IPS-NIHi7 (cell line): ENCODE data around the gene TACC3.
A peak's percentile ranks its signal among the peaks of the same experiment; 100 is the strongest.

Experiments used
- DNase-seq: peaks from one replicate; pipeline ENCODE4 v3.0.0; 2012; ENCODE audit warnings: mixed read lengths; ENCODE audit errors: extremely low spot score

The TACC3 gene

DNA sequence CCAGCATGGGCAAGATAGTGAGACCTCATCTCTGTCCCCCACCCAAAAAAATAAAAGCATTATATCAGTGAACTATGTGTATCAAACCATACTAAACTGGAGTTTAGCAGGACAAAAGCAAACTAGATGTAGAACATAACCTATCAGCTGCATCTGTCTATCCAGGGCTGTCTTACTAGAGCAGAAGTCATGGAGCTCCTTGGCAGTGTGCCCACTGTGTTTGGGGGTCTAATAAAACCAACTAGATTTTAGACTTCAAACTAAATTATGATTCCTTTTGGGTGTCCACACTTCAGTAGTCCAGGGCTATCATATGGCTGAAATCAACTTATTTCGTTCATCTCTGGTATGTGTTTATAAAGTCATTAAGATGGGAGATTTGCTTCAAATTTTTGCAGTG is 17.5 kb upstream of the TACC3 start:
- DNase-seq: no peak

DNA sequence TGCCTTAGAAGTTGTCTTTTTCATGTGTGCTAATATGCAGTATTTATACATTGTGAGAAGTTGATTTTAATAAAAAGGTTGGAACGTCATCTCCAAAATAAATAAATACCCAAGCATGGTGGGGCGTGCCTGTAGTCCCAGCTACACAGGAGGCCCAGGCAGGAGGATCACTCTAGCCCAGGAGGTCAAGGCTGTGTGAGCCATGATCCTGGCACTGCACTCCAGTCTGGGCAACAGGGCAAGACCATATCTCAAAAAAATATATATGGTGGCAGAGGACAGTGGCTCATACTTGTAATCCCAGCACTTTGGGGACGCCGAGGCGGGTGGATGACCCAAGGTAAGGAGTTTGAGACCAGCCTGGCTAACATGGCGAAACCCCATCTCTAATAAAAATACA is 15.6 kb upstream of the TACC3 start:
- DNase-seq: no peak

DNA sequence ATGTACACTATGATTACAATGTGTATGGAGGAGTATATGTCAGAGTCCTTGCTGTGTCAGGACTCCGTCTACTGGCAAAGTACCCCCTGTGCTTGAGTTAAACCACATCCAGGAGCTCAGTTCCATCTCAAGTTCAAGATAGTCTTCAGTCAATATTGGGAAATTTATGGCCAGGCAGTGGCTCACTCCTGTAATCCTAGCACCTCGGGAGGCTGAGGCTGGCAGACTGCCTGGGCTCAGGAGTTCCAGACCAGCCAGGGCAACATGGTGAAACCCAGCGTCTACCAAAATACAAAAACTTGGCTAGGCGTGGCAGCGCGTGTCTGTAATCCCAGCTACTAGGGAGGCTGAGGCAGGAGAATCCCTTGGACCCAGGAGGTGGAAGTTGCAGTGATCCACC is 15.0 kb upstream of the TACC3 start:
- no peak for DNase-seq

DNA sequence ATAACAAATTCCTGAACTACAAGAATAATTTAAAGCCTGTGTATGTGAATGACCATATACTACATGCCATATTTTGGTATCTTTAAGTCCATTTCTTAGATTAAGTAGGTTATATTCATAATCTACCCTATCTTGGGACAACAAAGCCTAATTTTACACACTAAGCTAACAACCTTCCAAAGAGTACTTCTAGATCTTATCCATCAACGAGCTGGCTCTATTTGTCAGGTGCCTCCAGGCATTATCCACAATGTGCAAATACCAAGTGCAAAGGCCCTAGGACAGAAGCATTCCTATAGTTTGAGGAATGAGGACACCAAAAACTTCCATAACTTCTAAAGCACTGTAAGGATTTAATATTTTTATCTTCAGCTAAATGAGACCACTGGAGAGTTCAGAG is 12.7 kb upstream of the TACC3 start:
- no peak for DNase-seq

DNA sequence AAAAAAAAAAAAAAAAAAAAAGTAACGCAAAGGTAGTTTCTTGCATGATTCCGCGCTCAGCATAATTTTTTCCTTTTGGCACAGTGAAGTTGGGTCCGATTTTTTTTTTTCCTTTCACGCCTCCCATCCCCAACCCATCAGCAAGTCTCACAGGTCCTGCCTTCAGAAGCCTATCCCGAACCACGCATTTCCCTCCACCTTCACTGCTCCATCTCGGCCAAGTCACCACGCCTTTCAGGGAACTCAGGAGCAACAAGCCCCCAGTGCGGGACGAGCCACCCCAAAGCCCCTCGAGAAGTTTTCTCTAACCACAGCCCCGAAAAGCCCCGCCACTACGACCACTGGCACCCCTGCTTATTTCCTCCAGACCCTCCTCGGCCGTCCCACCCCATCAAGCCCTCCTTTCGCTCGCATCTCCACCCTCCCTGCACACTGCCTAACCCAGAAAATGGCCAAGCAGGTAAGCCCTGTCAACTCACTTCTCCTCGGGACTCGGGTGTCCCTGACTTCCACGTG is 10.2 kb upstream of the TACC3 start:
- no peak for DNase-seq

DNA sequence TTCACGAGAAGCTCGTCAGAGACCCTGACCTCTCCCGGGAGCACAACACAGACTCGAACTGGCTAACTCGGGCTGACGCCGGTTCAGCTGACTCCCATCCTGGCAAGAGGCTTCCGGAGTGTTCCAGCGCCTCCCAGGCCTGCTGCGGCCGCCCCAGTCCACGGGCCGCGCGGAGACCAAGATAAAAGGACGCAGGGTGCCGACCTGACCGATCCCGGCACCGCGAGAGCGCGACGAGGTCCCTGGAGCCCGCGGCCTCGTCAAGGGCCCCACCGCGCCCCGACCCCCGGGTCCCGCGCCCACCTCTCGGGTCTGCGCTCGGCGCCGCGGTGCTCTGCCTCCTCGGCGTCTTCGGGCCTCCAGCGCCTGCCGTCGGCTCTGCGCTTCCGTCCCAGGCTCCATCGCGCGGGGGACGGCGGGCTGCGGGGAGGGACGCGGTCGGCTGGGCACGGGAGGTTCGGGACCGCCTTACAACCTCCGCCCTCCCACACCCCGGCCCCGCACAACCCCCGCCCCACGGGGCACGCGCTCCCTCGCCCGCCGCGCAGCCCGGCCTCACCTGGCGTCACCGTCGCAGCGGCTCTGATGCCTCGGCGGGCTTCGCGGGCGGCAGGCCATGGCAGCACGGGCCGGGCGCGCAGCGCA is 9.6 kb upstream of the TACC3 start:
- peak; percentile 43 for DNase-seq

DNA sequence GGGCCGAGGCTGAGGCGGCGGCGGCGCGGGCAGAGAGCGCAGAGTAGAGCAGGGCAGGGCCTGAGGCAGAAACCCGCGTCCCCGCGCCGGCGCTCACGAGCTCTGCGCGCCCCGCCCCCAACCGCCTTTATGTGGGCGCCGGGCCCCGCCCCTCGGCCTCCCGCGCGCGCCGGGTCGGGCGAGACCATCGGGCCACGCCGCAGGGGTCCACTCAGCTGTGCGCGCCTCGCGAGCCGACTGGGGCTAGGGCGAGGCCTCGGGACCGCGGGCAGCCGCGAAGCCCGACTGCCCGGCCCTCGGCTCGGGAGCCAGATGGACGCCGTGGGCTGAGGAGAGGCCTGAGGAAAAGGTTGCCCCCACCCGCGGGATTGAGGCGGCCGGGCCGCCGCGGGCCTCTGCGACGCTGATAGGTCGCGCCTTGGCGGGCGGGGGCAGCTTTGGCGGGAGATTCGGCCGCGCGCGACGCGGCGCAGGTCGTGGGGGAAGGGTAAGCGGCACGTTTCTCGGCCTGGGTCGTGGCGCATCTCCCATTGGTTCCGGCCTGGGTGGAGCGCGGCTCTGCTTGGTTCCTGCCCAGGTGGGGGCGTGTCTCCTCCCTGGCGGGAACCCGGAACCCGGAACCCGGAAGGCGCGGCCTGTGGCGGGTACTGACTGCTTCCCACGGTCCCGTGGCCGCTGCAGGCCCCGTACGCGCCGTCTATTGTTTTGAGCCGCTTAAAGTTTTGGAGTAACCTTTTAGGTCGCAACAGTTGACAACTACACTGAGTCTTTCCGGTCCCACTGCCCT is 8.9 kb upstream of the TACC3 start, which contains the start of gene SLBP:
SLBP (minus strand) TSS at position 104 of the 787 bp plus-strand sequence. CDS start 131 bp downstream, outside the sequence.
- DNase-seq: peak; percentile 95

DNA sequence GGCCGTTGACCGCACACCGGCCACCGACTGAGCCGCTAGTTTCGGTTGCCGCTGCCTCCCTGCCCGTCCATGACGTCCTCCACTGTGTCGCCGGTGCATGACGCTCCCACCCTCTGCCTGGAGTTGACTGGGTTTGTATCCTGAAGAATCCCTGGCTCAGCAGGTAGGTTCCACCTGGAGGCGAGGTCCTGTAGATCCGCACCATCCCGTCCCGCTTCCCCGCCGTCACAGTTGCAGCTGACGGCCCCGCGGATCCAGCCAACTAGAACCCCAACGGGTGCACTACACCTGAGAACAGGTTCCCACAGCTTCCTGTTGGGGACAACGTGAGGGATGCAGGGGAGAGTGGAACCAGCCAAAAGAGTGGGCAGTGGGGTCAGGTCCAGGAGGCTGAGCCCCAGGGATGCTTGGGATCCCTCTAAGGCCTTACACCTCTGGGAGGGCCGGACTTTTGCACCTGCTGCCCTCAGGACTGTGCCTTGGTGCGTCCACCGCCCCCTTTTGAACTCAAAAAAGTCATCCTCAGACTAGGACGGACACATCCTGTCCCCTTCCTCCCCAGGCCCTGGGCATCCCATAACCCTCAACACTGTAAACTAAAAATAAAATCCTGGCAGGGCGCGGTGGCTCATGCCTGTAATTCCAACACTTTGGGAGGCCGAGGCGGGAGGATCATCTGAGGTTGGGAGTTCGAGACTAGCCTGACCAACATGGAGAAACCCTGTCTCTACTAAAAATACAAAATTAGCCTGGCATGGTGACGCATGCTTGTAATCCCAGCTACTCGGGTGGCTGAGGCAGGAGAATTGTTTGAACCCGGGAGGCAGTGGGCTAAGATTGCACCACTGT is 8.1 kb upstream of the TACC3 start:
- peak; percentile 55 for DNase-seq

DNA sequence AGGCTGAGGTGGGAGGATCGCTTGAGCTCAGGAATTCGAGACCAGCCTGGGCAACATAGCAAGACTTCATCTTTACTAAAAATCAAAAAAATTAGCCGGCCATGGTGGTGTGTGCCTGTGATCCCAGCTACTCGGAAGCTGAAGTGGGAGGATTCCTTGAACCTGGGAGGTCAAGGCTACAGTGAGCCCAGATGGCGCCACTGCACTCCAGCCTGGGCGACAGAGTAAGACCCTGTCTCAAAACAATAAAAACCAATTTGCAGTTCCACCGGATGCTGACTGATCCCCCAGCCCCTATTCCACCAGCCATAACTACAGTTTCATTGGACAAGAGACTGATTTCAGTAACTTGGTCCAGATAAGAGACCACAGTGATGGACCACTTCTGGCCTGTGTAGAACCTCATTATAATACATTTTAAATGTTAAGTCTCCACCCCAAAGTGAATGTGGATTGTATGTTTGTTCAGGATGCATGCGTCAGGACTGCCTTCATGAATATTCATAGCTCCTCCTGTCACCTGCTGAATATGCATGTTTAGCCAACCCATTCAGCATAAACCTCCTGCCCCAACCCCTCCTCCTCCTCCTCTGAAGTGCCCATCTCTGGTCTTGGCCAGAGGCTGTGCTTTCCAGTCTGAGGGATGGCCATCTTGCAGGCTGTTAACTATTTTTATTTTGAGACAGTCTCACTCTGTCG is 6.9 kb upstream of the TACC3 start:
- no peak for DNase-seq

DNA sequence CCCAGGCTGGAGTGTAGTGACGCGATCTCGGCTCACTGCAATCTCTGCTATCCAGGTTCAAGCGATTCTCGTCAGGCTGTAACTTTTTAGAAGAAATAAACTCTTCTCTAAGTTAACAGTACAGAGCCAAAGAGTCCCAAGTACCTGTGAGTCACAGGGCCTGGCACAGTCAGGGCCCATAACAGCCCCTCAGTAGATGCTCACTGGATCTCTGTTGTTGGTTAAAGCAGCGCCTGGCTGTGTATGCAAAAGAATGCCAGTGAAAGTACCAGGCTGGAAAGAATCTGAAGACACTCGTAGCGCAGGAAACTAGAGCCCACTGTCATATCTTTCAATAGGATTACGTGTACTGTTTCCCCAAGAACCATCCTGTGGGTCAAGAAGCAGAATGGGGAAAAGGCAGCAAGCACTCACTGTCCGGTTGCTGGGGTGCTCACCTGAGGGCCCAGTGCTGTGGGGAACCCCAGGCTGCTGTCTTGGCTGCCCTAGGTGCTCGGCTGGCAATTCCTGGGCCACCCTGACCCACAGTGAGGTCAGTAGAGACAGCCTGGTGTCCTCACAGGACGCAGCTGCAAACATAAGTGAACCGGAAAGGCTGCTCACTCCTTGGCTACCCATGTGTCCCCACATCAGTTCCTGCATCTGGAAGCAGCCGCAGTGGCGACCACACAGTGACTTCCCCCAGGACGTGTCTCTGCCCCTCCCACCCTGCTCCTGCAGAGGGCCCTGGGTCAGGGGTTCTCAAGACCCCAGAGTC is 6.1 kb upstream of the TACC3 start:
- DNase-seq: no peak

DNA sequence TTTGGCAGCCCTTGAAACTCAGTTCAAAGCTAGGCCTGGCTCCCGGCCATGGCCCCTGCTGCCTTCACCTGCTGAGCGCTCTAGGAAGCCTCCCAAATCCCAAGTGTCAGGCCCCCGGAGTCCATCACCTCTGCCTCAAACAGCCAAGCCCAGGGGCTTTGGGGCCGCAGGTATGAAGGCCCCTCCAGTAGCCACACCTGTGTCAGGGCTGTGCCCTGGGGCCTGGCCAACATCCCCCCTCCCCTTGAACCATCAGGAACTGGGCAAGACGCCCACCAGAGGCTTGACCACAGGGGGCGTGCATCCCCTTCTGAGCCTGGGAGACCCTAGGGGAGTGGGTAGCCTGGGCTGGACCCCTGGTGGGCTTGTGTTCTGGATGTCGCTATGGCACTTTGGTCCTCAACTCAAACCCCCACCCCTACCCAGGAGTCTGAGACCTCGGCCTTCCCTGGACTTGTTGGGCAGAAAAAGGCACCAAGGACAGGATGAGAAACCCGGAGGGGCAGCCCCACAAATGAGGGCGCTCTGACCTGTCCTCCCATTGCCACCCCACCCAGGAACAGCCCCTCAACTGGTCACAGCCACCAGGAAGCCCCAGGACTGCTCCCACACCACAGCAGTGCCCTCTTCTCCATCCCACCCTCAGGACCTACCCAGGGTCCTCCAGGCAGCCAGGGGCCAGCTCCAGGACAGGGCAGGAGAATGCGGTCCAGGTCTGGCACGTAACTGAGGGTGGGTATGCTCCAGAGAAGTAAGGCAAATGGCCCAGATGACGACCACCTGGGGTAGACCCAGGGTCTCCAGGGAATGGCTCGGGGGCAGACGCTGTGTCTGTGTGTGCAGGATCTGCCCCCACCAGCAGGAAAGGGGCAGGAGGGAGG is 5.0 kb upstream of the TACC3 start:
- no peak for DNase-seq

DNA sequence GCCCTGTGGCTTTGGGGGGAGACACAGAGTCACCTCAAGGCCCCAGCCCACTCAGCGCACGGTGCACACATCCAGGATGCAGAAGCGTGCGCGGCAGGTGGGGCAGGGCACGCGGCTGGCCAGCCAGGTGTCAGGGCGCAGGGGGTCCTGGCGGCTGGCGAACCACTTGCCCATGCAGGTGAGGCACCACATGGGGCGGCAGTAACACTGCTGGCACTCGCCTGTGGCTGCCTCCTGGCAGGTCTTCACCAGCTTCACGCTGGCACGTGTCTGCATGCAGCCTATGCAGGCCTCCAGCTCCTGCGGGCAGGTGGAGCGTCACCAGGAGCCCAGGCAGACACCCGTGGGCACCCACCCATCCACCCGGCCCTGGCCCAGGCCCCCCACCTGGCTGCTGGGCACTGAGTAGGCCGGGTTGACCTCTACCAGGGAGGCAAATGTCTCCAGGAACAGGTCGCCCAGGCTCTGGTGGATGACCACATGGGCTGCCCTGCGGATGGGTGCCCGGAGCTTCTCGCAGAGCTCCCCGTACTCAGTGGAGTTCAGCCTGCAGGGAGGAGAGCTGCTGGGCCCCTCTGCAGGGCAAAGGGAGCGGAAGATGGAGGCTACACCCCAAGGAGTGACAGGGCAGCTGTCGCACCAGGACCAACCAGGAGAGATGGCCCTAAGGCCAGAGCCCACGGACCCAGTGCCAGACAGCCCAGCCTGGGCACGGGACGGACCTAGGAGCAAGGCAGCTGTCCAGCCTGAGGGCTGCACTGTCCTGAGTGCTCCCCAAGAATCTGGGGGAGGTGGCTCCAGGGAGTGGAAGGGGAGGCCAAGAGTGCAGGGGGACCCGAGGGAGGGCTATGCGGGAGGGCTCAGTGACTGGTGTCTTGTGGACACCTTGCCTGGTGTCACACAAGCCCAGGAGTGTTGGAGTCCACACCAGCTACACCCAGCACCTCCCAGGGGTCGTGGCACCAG is 3.9 kb upstream of the TACC3 start:
- DNase-seq: no peak

DNA sequence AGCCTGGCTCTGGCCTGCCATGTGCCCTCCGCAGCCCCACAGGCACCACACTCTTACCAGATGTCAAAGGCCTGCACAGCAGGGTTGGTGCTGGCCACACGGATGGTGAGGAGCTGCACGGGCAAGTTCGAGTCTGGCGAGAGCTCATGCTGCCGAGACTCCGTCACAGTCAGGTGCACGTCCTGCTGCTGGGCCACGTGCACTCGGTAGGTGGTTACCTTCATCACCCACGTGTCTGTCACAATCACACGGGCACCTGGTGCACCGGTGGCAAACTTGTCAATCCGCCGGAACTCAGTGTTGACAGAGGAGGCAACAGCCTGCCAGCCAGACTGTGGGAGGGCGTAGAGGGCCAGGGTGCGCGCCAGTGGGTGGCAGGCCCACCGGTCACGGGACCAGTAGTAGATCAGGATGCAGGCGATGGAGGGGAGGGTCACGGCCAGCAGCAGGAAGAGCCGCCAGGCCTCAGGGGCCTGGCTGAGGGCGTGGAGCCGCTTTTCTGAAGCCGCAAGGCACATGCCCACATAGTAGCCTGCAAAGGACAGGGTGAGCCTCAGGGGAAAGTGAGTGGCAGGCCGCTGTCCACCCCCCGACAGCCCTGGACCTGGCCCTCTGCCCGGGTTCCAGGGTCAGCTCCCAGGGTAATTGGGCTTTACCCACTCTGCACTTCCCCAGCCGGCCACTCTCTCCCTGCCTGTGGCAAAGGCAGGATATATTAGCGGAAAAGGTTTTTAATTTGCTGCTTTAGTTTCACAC is 3.0 kb upstream of the TACC3 start:
- DNase-seq: no peak

DNA sequence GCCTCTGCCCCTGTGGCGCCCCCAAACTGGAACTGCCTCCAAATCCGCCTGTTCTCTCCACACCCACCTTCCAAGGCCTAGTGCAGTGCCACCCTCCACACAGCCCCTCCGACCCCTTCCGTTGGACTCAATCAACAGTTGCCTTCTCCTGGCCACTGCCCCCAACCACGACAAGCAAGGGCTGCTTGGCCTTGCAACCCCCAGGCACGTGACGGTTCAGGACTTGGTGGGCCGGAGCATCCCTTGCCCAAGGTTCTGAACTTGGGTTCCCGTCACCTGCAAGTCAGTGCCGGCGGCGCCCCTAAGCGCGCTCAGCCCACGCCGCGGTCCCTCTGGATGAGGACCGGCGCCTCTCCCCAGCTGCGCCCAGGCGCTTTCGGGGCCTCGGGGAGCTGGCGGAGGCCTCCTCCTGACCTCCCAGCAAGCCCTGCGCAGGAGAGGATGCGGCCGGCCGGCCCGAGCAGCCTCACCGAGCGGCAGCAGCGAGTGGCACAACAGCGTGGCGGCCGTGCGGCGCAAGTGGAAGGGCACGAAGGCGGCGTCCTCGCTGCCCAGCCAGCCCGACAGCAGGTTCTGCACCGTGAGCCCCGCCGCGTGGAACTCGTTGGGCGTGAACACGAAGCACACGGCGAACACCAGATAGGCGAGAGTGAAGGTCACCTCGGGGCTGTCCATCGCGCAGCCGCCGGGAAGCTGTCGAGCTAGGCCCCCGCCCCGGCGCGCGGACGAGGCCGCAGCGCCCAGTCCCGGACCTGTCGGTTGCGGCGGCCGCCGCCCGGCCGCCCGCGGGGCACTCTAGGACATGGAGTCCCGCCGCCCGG is 948 bp upstream of the TACC3 start:
- DNase-seq: peak; percentile 36

DNA sequence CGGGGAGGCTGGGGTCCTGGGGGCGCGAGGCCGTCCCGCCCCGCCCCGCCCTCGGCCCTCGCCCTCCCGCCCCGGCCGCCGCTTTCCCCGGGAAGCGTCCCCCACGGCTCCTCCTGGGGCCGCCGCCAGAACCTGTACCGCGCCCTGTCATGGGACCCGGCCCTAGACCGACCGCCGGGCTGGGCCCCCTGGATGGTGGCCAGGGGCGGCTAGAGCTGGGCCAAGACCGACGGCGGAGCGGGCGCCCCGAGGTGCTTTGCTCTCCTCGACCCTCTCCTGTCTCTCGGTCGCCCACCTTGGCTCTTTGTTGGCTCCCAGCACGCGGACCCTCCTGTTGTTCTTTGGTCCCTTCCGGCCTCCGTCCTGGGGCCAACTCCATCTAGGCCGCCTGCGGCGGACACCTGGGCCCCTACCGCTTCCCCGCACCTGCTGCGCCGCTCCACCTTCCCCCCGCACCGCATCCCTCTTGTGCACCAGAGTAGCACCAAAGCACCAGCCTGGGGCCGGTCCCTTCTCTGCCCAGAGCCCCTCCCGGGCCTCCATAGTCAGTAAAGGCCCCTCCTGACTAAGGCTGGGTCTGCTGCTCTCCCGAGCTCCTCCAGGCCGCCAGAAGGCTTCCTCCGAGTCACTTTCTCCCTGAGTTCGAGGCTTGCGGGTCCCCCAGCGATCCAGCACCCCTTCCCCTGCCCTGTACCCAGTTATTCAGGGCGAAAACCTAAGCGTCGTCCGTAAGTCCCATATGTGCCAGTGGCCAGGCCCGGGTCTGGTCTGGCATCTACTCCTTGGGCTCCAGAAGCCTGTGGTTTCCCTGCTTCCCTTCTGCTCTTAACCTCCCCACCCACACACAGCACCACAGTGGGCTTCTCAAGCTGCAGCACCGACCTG is 587 bp downstream of the TACC3 start:
- no peak for DNase-seq

DNA sequence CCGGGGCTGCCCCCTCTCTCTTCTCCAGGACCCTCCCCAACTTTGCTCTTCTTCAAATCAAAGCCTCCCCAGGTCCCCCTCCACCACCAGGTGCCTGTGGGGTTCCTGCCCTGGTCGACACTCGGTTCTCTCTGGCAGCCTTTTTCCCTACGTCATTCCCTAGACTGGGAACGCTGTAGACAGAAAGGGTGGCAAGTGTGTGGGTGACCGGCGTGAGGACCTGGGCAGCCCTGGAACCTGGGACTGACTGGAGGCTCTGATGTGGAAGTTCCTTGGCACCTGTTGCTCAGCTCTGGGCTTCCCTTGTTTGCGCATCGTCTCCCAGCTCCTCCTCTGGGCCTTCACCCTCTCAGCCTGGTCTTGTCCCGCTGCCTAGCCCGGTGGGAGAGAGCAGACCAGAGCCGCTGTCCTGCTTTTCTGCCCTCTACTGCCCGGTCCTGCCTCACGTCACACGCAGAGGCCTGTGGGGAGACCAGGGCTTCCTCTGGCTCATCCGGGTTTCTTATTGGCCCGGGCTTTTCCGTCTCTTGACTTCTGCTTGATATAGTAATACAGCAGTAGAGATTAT is 1.3 kb downstream of the TACC3 start:
- no peak for DNase-seq
